Measurements from ENCODE around the gene BLOC1S1.

BLOC1S1 gene

GRCh38 chr12:55739025-55739378, 23.2 kb downstream of the BLOC1S1 start:
- H2AK5ac ChIP-seq (ENCODE audit: low read length), result no peak overlapping the region
- H3K79me1 ChIP-seq (ENCODE audit: low read length), result peaks cover 5% of the 10 kb centered on the region
- no peak overlapping the region for H3K4ac ChIP-seq (ENCODE audit: low read depth, low read length)
- no peaks in the 10 kb centered on the region for H3K36me3 ChIP-seq (ENCODE audit: control insufficient read depth in 1 of 2, insufficient read depth in 2 of 2, low read length in 2 of 2)
- H3K4me2 ChIP-seq (ENCODE audit: low read length), result no peak overlapping the region
- H3K27ac ChIP-seq (ENCODE audit: low read depth, low read length), result no peak overlapping the region
- no peak overlapping the region for H4K12ac ChIP-seq (ENCODE audit: low read depth, low read length)
- no peak overlapping the region for H4K91ac ChIP-seq (ENCODE audit: low read depth, low read length)
- peaks cover 5% of the 10 kb centered on the region for H3K79me2 ChIP-seq (ENCODE audit: control insufficient read depth, insufficient read depth, low read length, poor library complexity)
- H3K23ac ChIP-seq (ENCODE audit: low read length), result no peak overlapping the region
- H2BK120ac ChIP-seq (ENCODE audit: insufficient read depth, low read length, poor library complexity), result no peak overlapping the region
- no peak overlapping the region for H3K14ac ChIP-seq (ENCODE audit: low read length)
- H2BK5ac ChIP-seq (ENCODE audit: low read depth, low read length, poor library complexity), result no peak overlapping the region
- H3K18ac ChIP-seq (ENCODE audit: low read length), result no peak overlapping the region
- H3K27me3 ChIP-seq (ENCODE audit: insufficient read depth, low read length), result no peaks in the 10 kb centered on the region
- no peak overlapping the region for H3K4me3 ChIP-seq (ENCODE audit: low read depth, low read length)
- no peak overlapping the region for H2AFZ ChIP-seq (ENCODE audit: insufficient read depth, low read length, poor library complexity)
- no peaks in the 10 kb centered on the region for H3K9me3 ChIP-seq (ENCODE audit: insufficient read depth, low read depth, low read length)
- H3K9ac ChIP-seq (ENCODE audit: low read length), result no peak overlapping the region
- H4K8ac ChIP-seq (ENCODE audit: low read depth, low read length), result no peak overlapping the region
- WGBS (ENCODE audit: extremely low coverage, insufficient coverage, insufficient read length), result no CpG with 5 or more reads among the region's 2 CpGs
- no peak for DNase-seq
- no peak overlapping the region for H2BK12ac ChIP-seq (ENCODE audit: low read length)
- peaks cover 9 to 18% of the 10 kb centered on the region in 2 experiments for H3K4me1 ChIP-seq (ENCODE audit: control insufficient read depth in 1 of 2, insufficient read depth in 2 of 2, low read length in 2 of 2)

GRCh38 chr12:55741931-55742680, 26.3 kb downstream of the BLOC1S1 start:
- Histone ChIP-seq H3K9ac (ENCODE audit: low read length) (no peak overlapping the region), H3K27me3 (ENCODE audit: insufficient read depth, low read length) (no peaks in the 10 kb centered on the region), H2BK5ac (ENCODE audit: low read depth, low read length, poor library complexity) (no peak overlapping the region), H3K4ac (ENCODE audit: low read depth, low read length) (peak overlapping the region; percentile 49), H3K14ac (ENCODE audit: low read length) (peak overlapping the region; percentile 14), H4K8ac (ENCODE audit: low read depth, low read length) (peak overlapping the region; percentile 28), H3K79me1 (ENCODE audit: low read length) (peaks cover 14% of the 10 kb centered on the region), H4K12ac (ENCODE audit: low read depth, low read length) (no peak overlapping the region), H3K9me3 (ENCODE audit: insufficient read depth, low read depth, low read length) (no peaks in the 10 kb centered on the region), H3K79me2 (ENCODE audit: control insufficient read depth, insufficient read depth, low read length, poor library complexity) (peaks cover 9% of the 10 kb centered on the region), H3K4me2 (ENCODE audit: low read length) (peak overlapping the region; percentile 60), H2AK5ac (ENCODE audit: low read length) (no peak overlapping the region), H3K4me3 (ENCODE audit: low read depth, low read length) (no peak overlapping the region), H3K27ac (ENCODE audit: low read depth, low read length) (no peak overlapping the region), H3K18ac (ENCODE audit: low read length) (no peak overlapping the region), H3K4me1 (ENCODE audit: control insufficient read depth in 1 of 2, insufficient read depth in 2 of 2, low read length in 2 of 2) (peaks cover 22 to 33% of the 10 kb centered on the region in 2 experiments), H2BK12ac (ENCODE audit: low read length) (peak overlapping the region; percentile 4), H2BK120ac (ENCODE audit: insufficient read depth, low read length, poor library complexity) (no peak overlapping the region), H2AFZ (ENCODE audit: insufficient read depth, low read length, poor library complexity) (no peak overlapping the region), H3K36me3 (ENCODE audit: control insufficient read depth in 1 of 2, insufficient read depth in 2 of 2, low read length in 2 of 2) (no peaks in the 10 kb centered on the region), H4K91ac (ENCODE audit: low read depth, low read length) (no peak overlapping the region), H3K23ac (ENCODE audit: low read length) (no peak overlapping the region)
- no peak for DNase-seq
- no CpG with 5 or more reads among the region's 3 CpGs for WGBS (ENCODE audit: extremely low coverage, insufficient coverage, insufficient read length)

- no peak within 1 kb of the TSS for H3K23ac ChIP-seq (ENCODE audit: low read length)
- peak within 1 kb of the TSS; percentile 65 for H3K18ac ChIP-seq (ENCODE audit: low read length)
- H4K91ac ChIP-seq (ENCODE audit: low read depth, low read length), result peak within 1 kb of the TSS; percentile 20
- H3K4ac ChIP-seq (ENCODE audit: low read depth, low read length), result peak within 1 kb of the TSS; percentile 52
- H3K9ac ChIP-seq (ENCODE audit: low read length), result peak within 1 kb of the TSS; percentile 42
- peak within 1 kb of the TSS; percentile 17 for H4K12ac ChIP-seq (ENCODE audit: low read depth, low read length)
- H3K4me3 ChIP-seq (ENCODE audit: low read depth, low read length), result peak within 1 kb of the TSS; percentile 76
- H3K4me1 ChIP-seq (ENCODE audit: control insufficient read depth in 1 of 2, insufficient read depth in 2 of 2, low read length in 2 of 2), result peaks cover 20 to 30% of the 10 kb centered on the region in 2 experiments
- H3K36me3 ChIP-seq (ENCODE audit: control insufficient read depth in 1 of 2, insufficient read depth in 2 of 2, low read length in 2 of 2), result no peaks in the 10 kb centered on the region
- H2AFZ ChIP-seq (ENCODE audit: insufficient read depth, low read length, poor library complexity), result peak within 1 kb of the TSS; percentile 32
- peak within 1 kb of the TSS; percentile 53 for H4K8ac ChIP-seq (ENCODE audit: low read depth, low read length)
- no peaks in the 10 kb centered on the region for H3K27me3 ChIP-seq (ENCODE audit: insufficient read depth, low read length)
- H3K4me2 ChIP-seq (ENCODE audit: low read length), result peak within 1 kb of the TSS; percentile 96
- H3K14ac ChIP-seq (ENCODE audit: low read length), result peak within 1 kb of the TSS; percentile 73
- no peak within 1 kb of the TSS for H2BK120ac ChIP-seq (ENCODE audit: insufficient read depth, low read length, poor library complexity)
- peaks cover 14% of the 10 kb centered on the region for H3K79me1 ChIP-seq (ENCODE audit: low read length)
- H2BK5ac ChIP-seq (ENCODE audit: low read depth, low read length, poor library complexity), result no peak within 1 kb of the TSS
- H3K79me2 ChIP-seq (ENCODE audit: control insufficient read depth, insufficient read depth, low read length, poor library complexity), result peaks cover 9% of the 10 kb centered on the region
- H3K9me3 ChIP-seq (ENCODE audit: insufficient read depth, low read depth, low read length), result no peaks in the 10 kb centered on the region
- H2AK5ac ChIP-seq (ENCODE audit: low read length), result peak within 1 kb of the TSS; percentile 12
- H2BK12ac ChIP-seq (ENCODE audit: low read length), result peak within 1 kb of the TSS; percentile 4
- H3K27ac ChIP-seq (ENCODE audit: low read depth, low read length), result peak within 1 kb of the TSS; percentile 9
- DNase-seq, result peak in 1 of 2 donors; percentile 60
- no CpG with 5 or more reads among the region's 53 CpGs for WGBS (ENCODE audit: extremely low coverage, insufficient coverage, insufficient read length)
Measured at GRCh38 chr12:55742719-55743405, 27.0 kb downstream of the BLOC1S1 start, which contains the start of gene GDF11. TSS of gene GDF11 (plus strand) at chr12:55743122. CDS start at chr12:55743317, 195 bp downstream.

GRCh38 chr12:55743406-55744339, 27.8 kb downstream of the BLOC1S1 start:
- H3K79me2 ChIP-seq (ENCODE audit: control insufficient read depth, insufficient read depth, low read length, poor library complexity), result peaks cover 9% of the 10 kb centered on the region
- peak overlapping the region; percentile 12 for H2AK5ac ChIP-seq (ENCODE audit: low read length)
- H2BK5ac ChIP-seq (ENCODE audit: low read depth, low read length, poor library complexity), result no peak overlapping the region
- H3K9ac ChIP-seq (ENCODE audit: low read length), result peak overlapping the region; percentile 42
- WGBS (ENCODE audit: extremely low coverage, insufficient coverage, insufficient read length), result no CpG with 5 or more reads among the region's 73 CpGs
- peak; percentile 70 to 82 for DNase-seq
- H3K4ac ChIP-seq (ENCODE audit: low read depth, low read length), result peak overlapping the region; percentile 52
- H2BK12ac ChIP-seq (ENCODE audit: low read length), result no peak overlapping the region
- peaks cover 0 to 3% of the 10 kb centered on the region in 2 experiments for H3K36me3 ChIP-seq (ENCODE audit: control insufficient read depth in 1 of 2, insufficient read depth in 2 of 2, low read length in 2 of 2)
- peak overlapping the region; percentile 76 for H3K4me3 ChIP-seq (ENCODE audit: low read depth, low read length)
- H3K27ac ChIP-seq (ENCODE audit: low read depth, low read length), result peak overlapping the region; percentile 9
- H4K12ac ChIP-seq (ENCODE audit: low read depth, low read length), result peak overlapping the region; percentile 17
- H2AFZ ChIP-seq (ENCODE audit: insufficient read depth, low read length, poor library complexity), result peak overlapping the region; percentile 32
- H4K8ac ChIP-seq (ENCODE audit: low read depth, low read length), result peak overlapping the region; percentile 53
- peaks cover 18 to 27% of the 10 kb centered on the region in 2 experiments for H3K4me1 ChIP-seq (ENCODE audit: control insufficient read depth in 1 of 2, insufficient read depth in 2 of 2, low read length in 2 of 2)
- peak overlapping the region; percentile 2 for H3K23ac ChIP-seq (ENCODE audit: low read length)
- peak overlapping the region; percentile 73 for H3K14ac ChIP-seq (ENCODE audit: low read length)
- peaks cover 14% of the 10 kb centered on the region for H3K79me1 ChIP-seq (ENCODE audit: low read length)
- peak overlapping the region; percentile 20 for H4K91ac ChIP-seq (ENCODE audit: low read depth, low read length)
- H2BK120ac ChIP-seq (ENCODE audit: insufficient read depth, low read length, poor library complexity), result no peak overlapping the region
- no peaks in the 10 kb centered on the region for H3K27me3 ChIP-seq (ENCODE audit: insufficient read depth, low read length)
- H3K4me2 ChIP-seq (ENCODE audit: low read length), result peak overlapping the region; percentile 96
- peak overlapping the region; percentile 65 for H3K18ac ChIP-seq (ENCODE audit: low read length)
- H3K9me3 ChIP-seq (ENCODE audit: insufficient read depth, low read depth, low read length), result no peaks in the 10 kb centered on the region

Data from trophoblast cell (in vitro differentiated cells and primary cell).